ENCODE data around the gene PEAK3.

Gene PEAK3

GRCh38 chr19:2243274-2244124, 38.5 kb downstream of the PEAK3 start:
- Histone ChIP-seq H3K9ac (ENCODE audit: low read depth, low read length) (no peak overlapping the region), H3K27ac (ENCODE audit: low read length) (no peak overlapping the region), H3K4me3 (ENCODE audit: low read length) (no peak overlapping the region), H3K27me3 (ENCODE audit: insufficient read depth, low read length) (no peaks in the 10 kb centered on the region), H3K4me1 (ENCODE audit: insufficient read depth, low read length) (peaks cover 16% of the 10 kb centered on the region), H3K9me3 (ENCODE audit: insufficient read depth, low read depth, low read length) (no peaks in the 10 kb centered on the region), H3K36me3 (ENCODE audit: insufficient read depth, low read depth, low read length) (peaks cover 71% of the 10 kb centered on the region)

- Histone ChIP-seq H3K27ac (ENCODE audit: low read length) (no peak overlapping the region), H3K9ac (ENCODE audit: low read depth, low read length) (no peak overlapping the region), H3K9me3 (ENCODE audit: insufficient read depth, low read depth, low read length) (no peaks in the 10 kb centered on the region), H3K4me1 (ENCODE audit: insufficient read depth, low read length) (peaks cover 21% of the 10 kb centered on the region), H3K36me3 (ENCODE audit: insufficient read depth, low read depth, low read length) (peaks cover 78% of the 10 kb centered on the region), H3K27me3 (ENCODE audit: insufficient read depth, low read length) (no peaks in the 10 kb centered on the region), H3K4me3 (ENCODE audit: low read length) (no peak overlapping the region)
These were observed 39.2 kb downstream of the PEAK3 start for GRCh38 chr19:2242816-2243215.

DNA sequence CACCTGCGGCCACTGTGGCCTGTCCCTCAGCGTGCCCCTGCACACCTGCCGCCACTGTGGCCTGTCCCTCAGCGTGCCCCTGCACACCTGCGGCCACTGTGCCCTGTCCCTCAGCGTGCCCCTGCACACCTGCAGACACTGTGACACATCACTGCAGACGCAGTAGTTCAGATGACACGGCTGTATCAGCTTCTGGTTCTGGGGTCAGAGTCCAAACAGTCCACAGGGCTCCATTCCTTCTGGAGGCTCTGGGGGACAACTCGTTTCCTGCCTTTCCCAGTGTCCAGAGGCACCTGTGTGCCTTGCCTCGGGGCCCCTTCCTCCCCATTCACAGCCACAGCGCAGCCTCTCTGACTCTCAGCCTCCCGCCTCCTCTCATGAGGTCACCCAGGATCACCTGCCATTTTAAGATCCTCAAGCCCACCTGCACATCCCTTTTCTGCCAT, 39.9 kb downstream of the PEAK3 start:
- Histone ChIP-seq H3K9me3 (ENCODE audit: insufficient read depth, low read depth, low read length) (no peaks in the 10 kb centered on the region), H3K36me3 (ENCODE audit: insufficient read depth, low read depth, low read length) (peaks cover 74% of the 10 kb centered on the region), H3K4me3 (ENCODE audit: low read length) (no peak overlapping the region), H3K27me3 (ENCODE audit: insufficient read depth, low read length) (no peaks in the 10 kb centered on the region), H3K9ac (ENCODE audit: low read depth, low read length) (no peak overlapping the region), H3K27ac (ENCODE audit: low read length) (no peak overlapping the region), H3K4me1 (ENCODE audit: insufficient read depth, low read length) (peaks cover 21% of the 10 kb centered on the region)

- Histone ChIP-seq H3K36me3 (ENCODE audit: insufficient read depth, low read depth, low read length) (peaks cover 64% of the 10 kb centered on the region), H3K9ac (ENCODE audit: low read depth, low read length) (peak overlapping the region; percentile 94), H3K27ac (ENCODE audit: low read length) (no peak overlapping the region), H3K27me3 (ENCODE audit: insufficient read depth, low read length) (no peaks in the 10 kb centered on the region), H3K9me3 (ENCODE audit: insufficient read depth, low read depth, low read length) (no peaks in the 10 kb centered on the region), H3K4me1 (ENCODE audit: insufficient read depth, low read length) (peaks cover 21% of the 10 kb centered on the region), H3K4me3 (ENCODE audit: low read length) (0 out of 2 replicates have a peak overlapping the region, but pooled peaks have one; percentile 92)
These were observed 40.9 kb downstream of the PEAK3 start for GRCh38 chr19:2240881-2241760.

DNA sequence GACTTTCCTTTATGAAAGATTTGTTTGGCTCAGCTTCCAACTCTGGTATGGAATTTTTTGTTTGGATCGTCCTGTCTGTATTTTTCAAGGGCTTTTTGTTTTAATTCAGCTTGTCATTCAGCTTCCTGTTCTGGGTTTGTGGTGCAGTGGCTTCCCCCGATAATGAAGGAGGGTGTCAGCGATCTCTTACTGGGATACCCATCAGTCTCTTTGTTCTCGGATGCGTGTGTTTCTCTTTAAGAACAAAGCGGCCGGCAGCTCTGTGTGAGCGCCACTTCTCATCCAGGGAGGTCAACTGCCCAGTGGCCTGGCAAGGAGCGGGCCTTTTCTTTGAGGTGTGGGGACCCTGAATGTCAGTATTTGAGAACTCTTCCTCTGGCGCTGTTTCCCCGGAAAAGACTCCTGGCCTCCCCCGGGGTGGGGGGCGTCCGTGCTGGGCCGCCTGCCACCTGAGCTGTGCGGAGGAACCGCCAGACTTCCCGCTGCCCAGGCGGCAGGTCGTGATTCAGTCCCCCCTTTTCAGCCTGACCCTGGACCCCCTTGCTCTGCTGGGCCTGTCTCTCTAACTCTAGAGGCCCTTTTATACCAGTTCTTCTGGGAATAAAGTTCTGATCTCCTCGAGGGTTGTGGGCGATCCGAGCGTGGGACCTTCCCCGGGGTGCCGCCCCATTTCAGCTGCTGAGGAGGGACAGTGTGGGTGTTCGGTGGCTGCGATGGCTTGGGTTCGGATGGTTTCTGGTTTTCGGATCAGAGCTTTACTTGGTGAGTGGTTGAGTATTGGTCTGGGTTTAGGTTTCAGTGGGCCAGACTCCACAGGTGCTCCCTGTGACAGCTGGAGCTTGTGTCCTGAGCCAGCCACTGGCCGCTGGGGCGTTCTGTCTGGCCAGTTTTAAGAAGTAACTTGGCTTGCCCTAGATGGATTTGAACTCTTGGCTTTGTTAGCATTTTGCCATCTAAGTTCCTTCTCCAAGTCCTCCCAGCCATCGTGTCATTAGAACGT, 41.9 kb downstream of the PEAK3 start:
- peaks cover 53% of the 10 kb centered on the region for H3K36me3 ChIP-seq (ENCODE audit: insufficient read depth, low read depth, low read length)
- no peaks in the 10 kb centered on the region for H3K27me3 ChIP-seq (ENCODE audit: insufficient read depth, low read length)
- H3K4me3 ChIP-seq (ENCODE audit: low read length) = peak overlapping the region; percentile 92
- H3K9me3 ChIP-seq (ENCODE audit: insufficient read depth, low read depth, low read length) = no peaks in the 10 kb centered on the region
- H3K27ac ChIP-seq (ENCODE audit: low read length) = no peak overlapping the region
- peaks cover 21% of the 10 kb centered on the region for H3K4me1 ChIP-seq (ENCODE audit: insufficient read depth, low read length)
- peak overlapping the region; percentile 94 for H3K9ac ChIP-seq (ENCODE audit: low read depth, low read length)

GRCh38 chr19:2239173-2239572, 42.8 kb downstream of the PEAK3 start:
- Histone ChIP-seq H3K27me3 (ENCODE audit: insufficient read depth, low read length) (no peaks in the 10 kb centered on the region), H3K9ac (ENCODE audit: low read depth, low read length) (peak overlapping the region; percentile 94; the same call in 1 of the 2 replicates), H3K4me3 (ENCODE audit: low read length) (peak overlapping the region; percentile 92), H3K36me3 (ENCODE audit: insufficient read depth, low read depth, low read length) (peaks cover 48% of the 10 kb centered on the region), H3K27ac (ENCODE audit: low read length) (no peak overlapping the region), H3K4me1 (ENCODE audit: insufficient read depth, low read length) (peaks cover 21% of the 10 kb centered on the region), H3K9me3 (ENCODE audit: insufficient read depth, low read depth, low read length) (no peaks in the 10 kb centered on the region)

GRCh38 chr19:2237869-2238153, 44.2 kb downstream of the PEAK3 start:
- H3K36me3 ChIP-seq (ENCODE audit: insufficient read depth, low read depth, low read length) = peaks cover 47% of the 10 kb centered on the region
- no peak overlapping the region for H3K27ac ChIP-seq (ENCODE audit: low read length)
- H3K27me3 ChIP-seq (ENCODE audit: insufficient read depth, low read length) = no peaks in the 10 kb centered on the region
- peak overlapping the region; percentile 92 for H3K4me3 ChIP-seq (ENCODE audit: low read length)
- H3K4me1 ChIP-seq (ENCODE audit: insufficient read depth, low read length) = peaks cover 21% of the 10 kb centered on the region
- peak overlapping the region; percentile 94; the same call in 1 of the 2 replicates for H3K9ac ChIP-seq (ENCODE audit: low read depth, low read length)
- H3K9me3 ChIP-seq (ENCODE audit: insufficient read depth, low read depth, low read length) = no peaks in the 10 kb centered on the region

- peaks cover 42% of the 10 kb centered on the region for H3K36me3 ChIP-seq (ENCODE audit: insufficient read depth, low read depth, low read length)
These were observed 44.7 kb downstream of the PEAK3 start for GRCh38 chr19:2237051-2237868.

GRCh38 chr19:2236314-2237050, 45.5 kb downstream of the PEAK3 start, which contains the start of the genes PLEKHJ1 and SF3A2:
TSS of gene PLEKHJ1 (minus strand) at chr19:2236329. CDS start at chr19:2236248, 81 bp downstream.
TSS of gene SF3A2 (plus strand) at chr19:2236824. CDS start at chr19:2243419, 6,595 bp downstream.
- Histone ChIP-seq H3K4me1 (ENCODE audit: insufficient read depth, low read length) (peaks cover 21% of the 10 kb centered on the region), H3K36me3 (ENCODE audit: insufficient read depth, low read depth, low read length) (peaks cover 34% of the 10 kb centered on the region), H3K4me3 (ENCODE audit: low read length) (peak within 1 kb of the TSS; percentile 92), H3K27ac (ENCODE audit: low read length) (peak within 1 kb of the TSS; percentile 59), H3K9ac (ENCODE audit: low read depth, low read length) (peak within 1 kb of the TSS; percentile 94), H3K27me3 (ENCODE audit: insufficient read depth, low read length) (no peaks in the 10 kb centered on the region), H3K9me3 (ENCODE audit: insufficient read depth, low read depth, low read length) (no peaks in the 10 kb centered on the region)

More at GRCh38 chr19:2237051-2237868, 44.7 kb downstream of the PEAK3 start:
- peaks cover 21% of the 10 kb centered on the region for H3K4me1 ChIP-seq (ENCODE audit: insufficient read depth, low read length)
- peak overlapping the region; percentile 92 for H3K4me3 ChIP-seq (ENCODE audit: low read length)
- no peaks in the 10 kb centered on the region for H3K9me3 ChIP-seq (ENCODE audit: insufficient read depth, low read depth, low read length)
- peak overlapping the region; percentile 94 for H3K9ac ChIP-seq (ENCODE audit: low read depth, low read length)
- H3K27me3 ChIP-seq (ENCODE audit: insufficient read depth, low read length) = no peaks in the 10 kb centered on the region
- H3K27ac ChIP-seq (ENCODE audit: low read length) = peak overlapping the region; percentile 59

DNA sequence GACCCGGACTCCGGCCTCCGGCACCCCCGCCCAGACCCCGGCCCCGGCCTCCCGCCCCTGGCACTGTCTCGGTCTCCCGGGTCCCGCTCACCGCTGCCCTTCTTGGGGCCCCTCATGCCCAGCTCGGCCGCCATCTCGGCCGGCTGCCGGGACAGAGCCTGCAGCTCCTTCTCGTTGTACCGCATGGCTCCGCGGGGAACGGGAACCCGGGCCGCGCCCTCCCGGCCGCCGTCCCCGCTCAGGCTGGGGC, 46.0 kb downstream of the PEAK3 start:
- peaks cover 31% of the 10 kb centered on the region for H3K36me3 ChIP-seq (ENCODE audit: insufficient read depth, low read depth, low read length)
- no peak overlapping the region for H3K27ac ChIP-seq (ENCODE audit: low read length)
- H3K27me3 ChIP-seq (ENCODE audit: insufficient read depth, low read length) = no peaks in the 10 kb centered on the region
- H3K9ac ChIP-seq (ENCODE audit: low read depth, low read length) = peak overlapping the region; percentile 94; the same call in 1 of the 2 replicates
- H3K4me1 ChIP-seq (ENCODE audit: insufficient read depth, low read length) = peaks cover 21% of the 10 kb centered on the region
- peak overlapping the region; percentile 92; the same call in 1 of the 2 replicates for H3K4me3 ChIP-seq (ENCODE audit: low read length)
- no peaks in the 10 kb centered on the region for H3K9me3 ChIP-seq (ENCODE audit: insufficient read depth, low read depth, low read length)

Measured in iPS-20b (cell line).